GM18868 (cell line): ENCODE results near the gene SF3B4.
"Not testable (repeated sequence)": the region's sequence is repeated elsewhere in the genome, so short reads cannot be mapped to it uniquely, and the experiment has no call there.

ENCODE experiments used
- ATAC-seq: cut with Tn5 transposase; IDR thresholded peaks from one replicate; pipeline ENCODE4 v1.9.1; 2021; ENCODE audit warnings: mild to moderate bottlenecking, moderate library complexity; ENCODE audit not compliant: unreplicated experiment

Gene SF3B4

GRCh38 chr1:149927563-149928400, at the start of gene SF3B4:
SF3B4 (minus strand) TSS chr1:149927803; CDS start chr1:149927759, 44 bp downstream.
- peak; percentile 91 for ATAC-seq

- ATAC-seq: no peak
Observed at GRCh38 chr1:149977345-149977744, 49.7 kb upstream of the SF3B4 start.

GRCh38 chr1:149972547-149972946, 44.9 kb upstream of the SF3B4 start:
- ATAC-seq: no peak

- ATAC-seq: no peak
Observed at GRCh38 chr1:149967646-149968045, 40.0 kb upstream of the SF3B4 start.

- ATAC-seq: no peak
Observed at GRCh38 chr1:149967041-149967440, 39.4 kb upstream of the SF3B4 start.

GRCh38 chr1:149966405-149966804, 38.8 kb upstream of the SF3B4 start:
- ATAC-seq: no peak

GRCh38 chr1:149965440-149965839, 37.8 kb upstream of the SF3B4 start:
- ATAC-seq: no peak

- ATAC-seq: no peak
Observed at GRCh38 chr1:149963358-149963757, 35.8 kb upstream of the SF3B4 start.

GRCh38 chr1:149962736-149963135, 35.1 kb upstream of the SF3B4 start:
- ATAC-seq: no peak

GRCh38 chr1:149962039-149962647, 34.5 kb upstream of the SF3B4 start:
- no peak for ATAC-seq

GRCh38 chr1:149957548-149957947, 29.9 kb upstream of the SF3B4 start:
- not testable (repeated sequence) for ATAC-seq

- ATAC-seq: no peak
Observed at GRCh38 chr1:149949911-149950310, 22.3 kb upstream of the SF3B4 start.

GRCh38 chr1:149945206-149945605, 17.6 kb upstream of the SF3B4 start:
- no peak for ATAC-seq

- no peak for ATAC-seq
Observed at GRCh38 chr1:149942885-149943284, 15.3 kb upstream of the SF3B4 start.

- ATAC-seq: no peak
Observed at GRCh38 chr1:149942207-149942606, 14.6 kb upstream of the SF3B4 start.

GRCh38 chr1:149940427-149940826, 12.8 kb upstream of the SF3B4 start:
- ATAC-seq: no peak

- ATAC-seq: not testable (repeated sequence)
Observed at GRCh38 chr1:149938668-149939003, 11.0 kb upstream of the SF3B4 start.

- ATAC-seq: no peak
Observed at GRCh38 chr1:149937759-149938158, 10.2 kb upstream of the SF3B4 start.

GRCh38 chr1:149936992-149937705, 9.5 kb upstream of the SF3B4 start:
- ATAC-seq: no peak

GRCh38 chr1:149936170-149936991, 8.8 kb upstream of the SF3B4 start, which contains the start of gene MTMR11:
MTMR11 (minus strand) TSS chr1:149936879; CDS start chr1:149936647, 232 bp downstream.
- no peak for ATAC-seq

GRCh38 chr1:149934356-149934755, 6.8 kb upstream of the SF3B4 start:
- no peak for ATAC-seq
